ENCODE measurements around the gene MYL5. TPM values are rescaled to one million over a fixed set of nuclear protein-coding genes. Genes with fewer than 3 reads are reported as not detected.

The MYL5 gene
- total and polyA plus RNA-seq, 2 of the 13 experiments (the other 11 are each of a cell fraction or from before 2014, with no cell fraction given), result 6.5 to 16.0 TPM

- TF ChIP-seq E2F1 (CRISPR knock-in tag; IDR thresholded peaks at IDR 0.05) (peak; percentile 55; the same call in 1 of the 2 replicates), FOXA3 (CRISPR knock-in tag; IDR thresholded peaks at IDR 0.05) (peak; percentile 34), PCBP2 (optimal IDR thresholded peaks at IDR 0.05; ENCODE audit: low read depth, low read length, poor library complexity, severe bottlenecking) (no peak), ZNF556 (CRISPR knock-in tag; IDR thresholded peaks at IDR 0.05; ENCODE audit: borderline replicate concordance) (0 out of 2 replicates have a peak, but pooled peaks have one; percentile 61), NFIB (CRISPR knock-in tag; IDR thresholded peaks at IDR 0.05; ENCODE audit: borderline replicate concordance) (no peak), ZBTB33 (CRISPR knock-in tag; IDR thresholded peaks at IDR 0.05) (peak; percentile 61), TMF1 (CRISPR knock-in tag; IDR thresholded peaks at IDR 0.05; ENCODE audit: low read depth) (no peak), ZNF205 (CRISPR knock-in tag; IDR thresholded peaks at IDR 0.05) (no peak; the same call in 1 of the 2 replicates), TP53 (CRISPR knock-in tag; conservative IDR thresholded peaks at IDR 0.05) (peak; percentile 10; the same call in 1 of the 2 replicates), HCFC1 (IDR thresholded peaks at IDR 0.05; ENCODE audit: low read depth, low read length) (peak; percentile 59), E2F5 (CRISPR knock-in tag; conservative IDR thresholded peaks at IDR 0.05) (peak; percentile 31; the same call in 1 of the 2 replicates), ZSCAN22 (CRISPR knock-in tag; IDR thresholded peaks at IDR 0.05) (no peak), ZNF512 (CRISPR knock-in tag; IDR thresholded peaks at IDR 0.05) (no peak), KAT2B (IDR thresholded peaks at IDR 0.05; ENCODE audit: borderline replicate concordance, low read depth, low read length) (no peak), RXRB (CRISPR knock-in tag; IDR thresholded peaks at IDR 0.05; ENCODE audit: borderline replicate concordance) (peak; percentile 37; the same call in 1 of the 2 replicates), ZFY (CRISPR knock-in tag; IDR thresholded peaks at IDR 0.05) (peak; percentile 79), FOXP1 (IDR thresholded peaks at IDR 0.05) (no peak), FOXP1 (CRISPR knock-in tag; IDR thresholded peaks at IDR 0.05) (0 out of 2 replicates have a peak, but pooled peaks have one; percentile 10), TBL1XR1 (IDR thresholded peaks at IDR 0.05; ENCODE audit: borderline replicate concordance, low read length, partially characterized antibody) (peak; percentile 29), MAFG (CRISPR knock-in tag; IDR thresholded peaks at IDR 0.05) (no peak), MED8 (CRISPR knock-in tag; IDR thresholded peaks at IDR 0.05; ENCODE audit: insufficient replicate concordance) (no peak), AGO2 (optimal IDR thresholded peaks at IDR 0.05; ENCODE audit: low read depth, low read length) (peak; percentile 93), ZSCAN12 (CRISPR knock-in tag; IDR thresholded peaks at IDR 0.05) (no peak), ZNF260 (CRISPR knock-in tag; IDR thresholded peaks at IDR 0.05; ENCODE audit: borderline replicate concordance, low read depth) (no peak)
Observed at GRCh38 chr4:674172-675035, at the start of gene MYL5, which contains the start of gene ATP5ME (continued).
